Posterior cingulate gyrus (tissue), 11 donors: ENCODE data around the gene POLR2M.

Source experiments
- DNase-seq, 10 donors: peaks; one replicate each; pipeline versions ENCODE4 v3.0.0 to v3.0.0-alpha.2; 2020 to 2021; ENCODE audit warnings: mixed read lengths in 3 of 10
- intact Hi-C: fragments of 100-400 bp; cut with DNase I; formaldehyde crosslinking; loops from one replicate; pipeline ENCODE4 v1.15.1; 2023

The POLR2M gene

DNA sequence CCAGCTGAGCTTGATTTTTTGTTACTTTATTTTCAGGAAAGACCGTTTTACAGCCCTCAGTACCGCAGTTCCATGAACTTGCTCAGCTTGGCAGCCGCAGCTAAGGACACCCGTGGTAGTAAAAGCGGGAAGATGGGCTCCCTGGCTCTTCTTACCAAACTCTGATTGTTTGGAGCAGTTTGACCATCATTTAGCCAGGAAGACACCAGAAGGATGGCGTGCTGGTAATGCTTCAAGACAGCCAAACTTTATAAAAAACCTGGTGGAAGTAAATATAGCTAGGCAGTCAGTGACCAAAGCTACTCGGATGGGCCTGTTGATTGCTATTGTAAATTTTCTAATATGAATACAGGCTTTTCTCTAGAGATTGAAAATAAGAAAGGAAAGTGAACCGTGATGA lies 28.9 kb downstream of the POLR2M start:
- DNase-seq, result no peak

GRCh38 chr15:57735891-57736290 lies 29.4 kb downstream of the POLR2M start:
- intact Hi-C loops, result no loop called here
- no peak for DNase-seq

More for the DNA sequence above, 28.9 kb downstream of the POLR2M start:
- intact Hi-C loops, result no loop called here

GRCh38 chr15:57736591-57736990 lies 30.1 kb downstream of the POLR2M start:
- intact Hi-C loops, result no loop called here
- DNase-seq, result no peak

GRCh38 chr15:57738734-57739237 lies 32.3 kb downstream of the POLR2M start:
- no peak for DNase-seq
- intact Hi-C loops, result no loop called here

DNA sequence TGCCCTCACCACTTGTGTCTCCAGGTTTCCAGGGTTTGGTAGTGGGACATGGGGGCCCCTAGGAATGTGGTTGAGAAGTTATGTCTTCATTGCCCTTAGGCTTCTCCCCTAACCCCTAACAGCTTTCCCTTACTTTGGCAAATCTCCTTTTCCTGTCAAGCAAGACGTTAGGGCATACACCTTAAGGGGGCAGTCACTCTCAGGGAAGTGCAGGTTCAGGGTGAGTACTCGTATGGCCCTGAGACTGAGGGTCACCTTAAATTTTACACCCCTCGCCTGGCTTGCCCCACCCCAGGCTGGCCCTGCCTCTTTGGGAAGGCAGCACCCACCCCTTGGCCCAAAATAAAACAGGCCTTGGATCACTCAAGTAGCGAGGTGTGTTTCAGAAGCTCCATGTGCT lies 33.5 kb downstream of the POLR2M start:
- intact Hi-C loops, result loop anchor here (10.0 kb wide), 1 partner anchor 85 kb away; no protein-coding TSS in a partner anchor
- no peak for DNase-seq

GRCh38 chr15:57741089-57741488 lies 34.6 kb downstream of the POLR2M start:
- no peak for DNase-seq
- intact Hi-C loops, result loop anchor here (10.0 kb wide), 1 partner anchor 86 kb away; no protein-coding TSS in a partner anchor

GRCh38 chr15:57743424-57743823 lies 36.9 kb downstream of the POLR2M start:
- intact Hi-C loops, result loop anchor here (10.0 kb wide), 1 partner anchor 89 kb away; no protein-coding TSS in a partner anchor
- no peak for DNase-seq

DNA sequence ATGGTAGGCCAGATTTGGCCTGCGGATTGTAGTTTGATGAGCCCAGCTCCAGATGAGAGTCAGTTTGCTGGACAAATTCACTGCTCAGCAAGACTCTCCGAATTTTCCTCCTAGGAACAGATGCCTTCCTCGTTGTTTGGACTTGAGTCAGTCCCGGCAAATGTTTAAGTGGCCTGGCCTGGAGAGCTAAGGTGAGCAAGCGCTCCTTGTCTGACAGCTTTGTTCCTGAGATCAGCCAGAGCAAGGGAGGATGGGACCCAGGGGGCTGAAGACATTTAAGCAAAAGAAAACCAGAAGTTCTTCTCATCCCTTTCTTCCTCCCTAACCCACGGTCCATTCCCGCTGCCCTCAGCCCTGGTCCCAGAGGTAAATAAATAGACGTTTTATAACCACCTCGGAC lies 40.3 kb downstream of the POLR2M start:
- no peak for DNase-seq
- intact Hi-C loops, result loop anchor here (10.0 kb wide), 1 partner anchor 92 kb away; no protein-coding TSS in a partner anchor

- no peak for DNase-seq
- intact Hi-C loops, result loop anchor here (10.0 kb wide), 1 partner anchor 93 kb away; no protein-coding TSS in a partner anchor
These were observed 40.8 kb downstream of the POLR2M start for GRCh38 chr15:57747206-57747896.

DNA sequence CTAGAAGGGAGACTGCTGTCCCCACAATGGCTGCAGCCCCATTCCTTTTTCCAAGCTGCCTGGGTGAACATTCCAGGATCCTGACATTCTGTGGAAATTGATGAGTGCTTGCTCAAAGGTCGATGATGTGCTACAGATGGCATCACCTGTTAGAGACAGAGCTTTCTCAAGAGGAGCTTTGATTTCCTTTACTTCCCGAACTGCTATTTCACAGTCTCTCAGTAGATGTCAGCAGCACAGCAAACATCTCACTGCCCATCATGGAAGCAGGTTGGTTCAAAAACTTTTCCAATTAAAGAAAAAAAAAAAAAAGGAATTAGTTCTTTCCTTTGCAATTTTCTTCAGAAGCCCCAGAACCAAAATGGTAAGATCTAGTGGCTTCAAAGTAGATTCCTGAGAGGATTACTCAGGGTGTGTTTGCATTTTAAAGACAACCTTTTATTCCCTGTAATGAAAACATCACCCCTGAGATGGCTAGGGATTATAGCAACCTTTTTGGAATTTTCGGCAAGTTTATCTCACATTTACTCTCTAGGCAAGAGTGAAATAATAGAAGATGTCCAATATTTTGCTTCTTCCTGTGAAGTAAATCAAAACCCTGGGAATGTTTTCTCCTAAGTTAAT lies 44.8 kb downstream of the POLR2M start:
- peak in 1 of 10 donors; percentile 30 for DNase-seq
- intact Hi-C loops, result loop anchor here (1.0 to 10.0 kb wide), 3 partner anchors 110 to 434 kb away; partner anchors contain the start of gene ALDH1A2

- DNase-seq, result peak in 9 of 10 donors; percentile 16 to 92 (median 45)
- intact Hi-C loops, result loop anchor here (5.0 to 10.0 kb wide), 2 partner anchors 315 to 432 kb away; partner anchors contain the start of gene ALDH1A2
These were observed 45.9 kb downstream of the POLR2M start for GRCh38 chr15:57752436-57752835.

- intact Hi-C loops, result loop anchor here (5.0 to 10.0 kb wide), 2 partner anchors 314 to 432 kb away; partner anchors contain the start of gene ALDH1A2
- no peak for DNase-seq
These were observed 46.3 kb downstream of the POLR2M start for GRCh38 chr15:57752840-57753239.

GRCh38 chr15:57756466-57756865 lies 50.0 kb downstream of the POLR2M start:
- intact Hi-C loops, result loop anchor here (10.0 kb wide), 1 partner anchor 428 kb away; no protein-coding TSS in a partner anchor
- DNase-seq, result no peak

GRCh38 chr15:57758560-57758959 lies 52.0 kb downstream of the POLR2M start:
- DNase-seq, result no peak
- intact Hi-C loops, result loop anchor here (10.0 kb wide), 1 partner anchor 426 kb away; no protein-coding TSS in a partner anchor

- no peak for DNase-seq
- intact Hi-C loops, result no loop called here
These were observed 55.0 kb downstream of the POLR2M start for GRCh38 chr15:57761562-57761961.

DNA sequence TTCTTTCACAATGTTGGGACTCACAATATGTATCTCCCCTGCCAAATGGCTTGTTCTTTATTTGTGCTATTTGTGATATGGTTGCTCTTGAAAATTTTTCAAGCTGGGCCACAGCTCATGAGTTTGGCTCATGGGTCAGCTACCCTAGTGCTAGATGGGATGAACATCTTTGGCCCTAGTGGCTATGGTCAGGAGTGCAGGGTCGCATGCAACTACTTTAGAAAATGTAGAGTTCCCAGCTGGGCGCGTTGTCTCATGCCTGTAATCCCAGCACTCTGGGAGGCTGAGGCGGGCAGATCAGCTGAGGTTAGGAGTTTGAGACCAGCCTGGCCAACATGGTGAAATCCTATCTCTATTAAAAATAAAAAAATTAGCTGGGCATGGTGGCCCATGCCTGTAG lies 55.8 kb downstream of the POLR2M start:
- intact Hi-C loops, result no loop called here
- no peak for DNase-seq

- intact Hi-C loops, result no loop called here
These were observed 56.9 kb downstream of the POLR2M start for GRCh38 chr15:57763176-57763964.

More at GRCh38 chr15:57763176-57763964, 56.9 kb downstream of the POLR2M start:
- DNase-seq, result no peak
